C4-2B (cell line): Measurements from ENCODE around the gene EGLN1.

ENCODE experiments used
- H3K27ac ChIP-seq: fragments of 450-650 bp; 2 replicates; pipeline ENCODE4 v1.5.1; 2017
- ZFX ChIP-seq: fragments of 450-650 bp; IDR thresholded peaks from 2 replicates; pipeline ENCODE4 v1.6.1; 2017
- TF ChIP-seq, protein P1 (sequence below): fragments of 450-650 bp; conservative IDR thresholded peaks from 2 replicates; pipeline ENCODE4 v1.5.1; 2017; ENCODE audit warnings: mild to moderate bottlenecking

EGLN1 gene

DNA sequence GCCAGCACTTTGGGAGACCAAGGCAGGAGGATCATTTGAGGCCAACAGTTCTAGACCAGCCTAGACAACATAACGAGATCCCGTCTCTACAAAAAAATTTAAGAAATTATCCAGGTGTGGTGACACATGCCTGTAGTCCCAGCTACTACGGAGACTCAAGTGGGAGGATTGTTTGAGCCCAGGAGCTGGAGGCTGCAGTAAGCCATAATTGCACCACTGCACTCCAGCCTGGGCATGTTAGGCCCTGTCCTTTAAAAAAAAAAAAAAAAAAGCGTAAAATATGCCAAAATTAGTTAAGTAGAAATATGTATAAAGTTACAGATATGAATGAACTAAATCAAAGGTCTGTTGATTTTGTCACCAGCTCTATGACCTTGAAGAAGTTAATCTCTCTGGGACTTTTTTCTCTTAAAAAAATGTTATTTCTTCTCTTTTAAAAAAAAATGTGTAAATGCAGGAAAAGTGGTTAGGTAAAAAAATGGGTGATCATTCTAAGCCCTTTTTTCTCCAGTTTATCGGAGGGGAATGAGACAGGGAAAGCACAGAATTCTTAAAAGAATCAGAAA, 7.0 kb downstream of the EGLN1 start:
- no peak overlapping the region for H3K27ac ChIP-seq
- no peak for TF ChIP-seq ZFX
- TF ChIP-seq, protein P1, sequence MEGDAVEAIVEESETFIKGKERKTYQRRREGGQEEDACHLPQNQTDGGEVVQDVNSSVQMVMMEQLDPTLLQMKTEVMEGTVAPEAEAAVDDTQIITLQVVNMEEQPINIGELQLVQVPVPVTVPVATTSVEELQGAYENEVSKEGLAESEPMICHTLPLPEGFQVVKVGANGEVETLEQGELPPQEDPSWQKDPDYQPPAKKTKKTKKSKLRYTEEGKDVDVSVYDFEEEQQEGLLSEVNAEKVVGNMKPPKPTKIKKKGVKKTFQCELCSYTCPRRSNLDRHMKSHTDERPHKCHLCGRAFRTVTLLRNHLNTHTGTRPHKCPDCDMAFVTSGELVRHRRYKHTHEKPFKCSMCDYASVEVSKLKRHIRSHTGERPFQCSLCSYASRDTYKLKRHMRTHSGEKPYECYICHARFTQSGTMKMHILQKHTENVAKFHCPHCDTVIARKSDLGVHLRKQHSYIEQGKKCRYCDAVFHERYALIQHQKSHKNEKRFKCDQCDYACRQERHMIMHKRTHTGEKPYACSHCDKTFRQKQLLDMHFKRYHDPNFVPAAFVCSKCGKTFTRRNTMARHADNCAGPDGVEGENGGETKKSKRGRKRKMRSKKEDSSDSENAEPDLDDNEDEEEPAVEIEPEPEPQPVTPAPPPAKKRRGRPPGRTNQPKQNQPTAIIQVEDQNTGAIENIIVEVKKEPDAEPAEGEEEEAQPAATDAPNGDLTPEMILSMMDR = no peak

GRCh38 chr1:231414260-231415016, 7.6 kb downstream of the EGLN1 start:
- H3K27ac ChIP-seq = no peak overlapping the region
- TF ChIP-seq, protein P1 = no peak
- no peak for TF ChIP-seq ZFX

GRCh38 chr1:231413749-231414082, 8.4 kb downstream of the EGLN1 start:
- H3K27ac ChIP-seq = no peak overlapping the region

GRCh38 chr1:231411036-231411531, 11.0 kb downstream of the EGLN1 start:
- TF ChIP-seq, protein P1 = no peak
- no peak for TF ChIP-seq ZFX
- H3K27ac ChIP-seq = no peak overlapping the region

More at GRCh38 chr1:231413749-231414082, 8.4 kb downstream of the EGLN1 start:
- TF ChIP-seq, protein P1 = no peak

DNA sequence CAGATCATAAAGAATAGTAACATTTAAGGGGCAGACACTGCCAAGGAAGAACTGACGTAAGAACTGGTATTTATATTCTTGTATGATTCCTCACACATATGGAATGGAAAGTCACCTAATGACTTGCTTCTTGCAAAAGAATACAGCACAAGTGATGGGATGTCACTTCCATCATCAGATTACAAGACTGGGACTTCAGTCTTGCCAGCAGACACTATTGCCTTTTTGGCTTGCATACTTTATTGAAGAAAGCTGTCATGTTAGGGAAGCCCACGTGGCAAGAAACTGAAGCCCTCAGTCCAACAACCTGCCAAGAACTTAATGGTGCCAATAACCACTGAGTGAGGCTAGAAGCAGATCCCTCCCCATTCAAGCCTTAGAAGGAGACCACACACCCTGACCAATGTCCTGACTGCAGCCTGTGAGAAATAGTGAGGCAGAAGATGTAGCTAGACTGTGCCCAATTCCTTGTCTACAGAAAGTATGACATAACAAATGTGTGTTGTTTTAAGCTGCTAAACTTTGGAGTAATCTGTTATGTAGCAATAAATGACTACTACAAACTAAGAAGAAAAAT, 12.0 kb downstream of the EGLN1 start:
- no peak overlapping the region for H3K27ac ChIP-seq

GRCh38 chr1:231408528-231409094, 13.5 kb downstream of the EGLN1 start:
- H3K27ac ChIP-seq = no peak overlapping the region
- no peak for TF ChIP-seq ZFX
- TF ChIP-seq, protein P1 = no peak

More for the DNA sequence above, 12.0 kb downstream of the EGLN1 start:
- no peak for TF ChIP-seq ZFX
- TF ChIP-seq, protein P1 = no peak
